Prostate gland (tissue), 2 donors: ENCODE results near the gene SLC17A2. TPM values are rescaled to one million over a fixed set of nuclear protein-coding genes. Genes with fewer than 3 reads are reported as not detected.
A peak's percentile ranks its signal among the peaks of the same experiment; 100 is the strongest.

Source experiments
- DNase-seq: peaks from one replicate; pipeline ENCODE4 v3.0.0-alpha.2; 2019; ENCODE audit warnings: low spot score
- H3K27ac ChIP-seq, 2 donors: fragments of 200-600 bp; sonication (generic); 2 replicates each; pipeline ENCODE4 v1.5.1; 2017 to 2019
- H3K27me3 ChIP-seq: fragments of 200-600 bp; sonication (generic); replicated peaks from 2 replicates; pipeline ENCODE4 v1.5.1; 2019; ENCODE audit not compliant: insufficient read depth
- H3K36me3 ChIP-seq, 2 donors: fragments of 200-600 bp; sonication (generic); 1 replicate in 1 of 2; 2 replicates in 1 of 2; pipeline versions ENCODE4 v1.5.1 to v1.8.1; 2017 to 2019
- H3K4me1 ChIP-seq: fragments of 200-600 bp; sonication (generic); replicated peaks from 2 replicates; pipeline ENCODE4 v1.5.1; 2019
- H3K4me3 ChIP-seq, 2 donors: fragments of 200-600 bp; sonication (generic); 2 replicates each; pipeline ENCODE4 v1.5.1; 2017 to 2019
- H3K9me3 ChIP-seq: fragments of 200-600 bp; sonication (generic); 2 replicates; pipeline ENCODE4 v1.5.1; 2017
- CTCF ChIP-seq, 4 experiments: fragments of 200-600 bp in 2 of 4; fragments of 450-650 bp in 2 of 4; sonication (generic) in 2 of 4; IDR thresholded peaks; 1 replicate in 3 of 4; 2 replicates in 1 of 4; pipeline ENCODE4 v1.5.1; 2016 to 2019; ENCODE audit warnings: antibody characterized with exemption in 4 of 4, mild to moderate bottlenecking in 2 of 4, moderate library complexity in 2 of 4
- POLR2A ChIP-seq: fragments of 450-650 bp; IDR thresholded peaks from one replicate; pipeline ENCODE4 v1.6.1; 2016; ENCODE audit warnings: antibody characterized with exemption, mild to moderate bottlenecking
- POLR2AphosphoS5 ChIP-seq: sonication (generic); formaldehyde crosslinking; IDR thresholded peaks from one replicate; pipeline ENCODE4 v1.6.1; 2017; ENCODE audit warnings: antibody characterized with exemption
- WGBS: methylation state at CpG from one replicate; pipeline ENCODE4 v1.1.5; 2018; 5-methylcytosine and 5-hydroxymethylcytosine counted together
- intact Hi-C: fragments of 100-400 bp; cut with DNase I; formaldehyde crosslinking; loops from one replicate; pipeline ENCODE4 v1.14.2; 2022
- total RNA-seq, 2 donors: library from RNA; depleted of rRNA; stranded (reverse); fragments of >200 nt; gene quantifications; one replicate each; pipeline ENCODE4 v1.1.0, GENCODE V29; 2016

Gene SLC17A2
- total RNA-seq, 2 donors from 2014 or later, result not detected

- DNase-seq, result no peak
- intact Hi-C loops, result no loop called here
- Histone ChIP-seq H3K4me3 (no peak overlapping the region), H3K27me3 (no peaks in the 10 kb centered on the region), H3K4me1 (no peaks in the 10 kb centered on the region), H3K27ac (no peak overlapping the region), H3K9me3 (no peaks in the 10 kb centered on the region), H3K36me3 (no peaks in the 10 kb centered on the region)
- 74% methylated on average over 8 of the region's 8 CpGs for WGBS
- TF ChIP-seq CTCF (IDR thresholded peaks at IDR 0.05), result no peak
- TF ChIP-seq POLR2AphosphoS5, result no peak
- no peak for TF ChIP-seq POLR2A
Measured at GRCh38 chr6:25944688-25945574, 14.4 kb upstream of the SLC17A2 start.

GRCh38 chr6:25943887-25944286 lies 13.4 kb upstream of the SLC17A2 start:
- 90% methylated on average over 1 of the region's 1 CpG for WGBS
- no peak for TF ChIP-seq POLR2A
- TF ChIP-seq POLR2AphosphoS5, result no peak
- TF ChIP-seq CTCF (IDR thresholded peaks at IDR 0.05), result no peak
- H3K4me3 ChIP-seq, result no peak overlapping the region
- no peaks in the 10 kb centered on the region for H3K36me3 ChIP-seq
- DNase-seq, result no peak
- no peak overlapping the region for H3K27ac ChIP-seq
- H3K9me3 ChIP-seq, result no peaks in the 10 kb centered on the region
- intact Hi-C loops, result no loop called here
- H3K4me1 ChIP-seq, result no peaks in the 10 kb centered on the region
- H3K27me3 ChIP-seq, result no peaks in the 10 kb centered on the region

GRCh38 chr6:25942561-25943147 lies 12.2 kb upstream of the SLC17A2 start:
- intact Hi-C loops, result no loop called here
- Histone ChIP-seq H3K36me3 (no peaks in the 10 kb centered on the region), H3K4me1 (no peaks in the 10 kb centered on the region), H3K27ac (no peak overlapping the region), H3K9me3 (no peaks in the 10 kb centered on the region), H3K4me3 (no peak overlapping the region), H3K27me3 (no peaks in the 10 kb centered on the region)
- TF ChIP-seq POLR2A (no peak), CTCF (IDR thresholded peaks at IDR 0.05) (peak in 3 of 4 experiments; percentile 13 to 41 (median 30))
- WGBS, result 35% methylated on average over 3 of the region's 3 CpGs
- no peak for DNase-seq

- no peak overlapping the region for H3K27ac ChIP-seq
- WGBS, result 86% methylated on average over 2 of the region's 2 CpGs
- no peak for DNase-seq
Measured at GRCh38 chr6:25939593-25939992, 9.1 kb upstream of the SLC17A2 start.

More at GRCh38 chr6:25939593-25939992, 9.1 kb upstream of the SLC17A2 start:
- no peaks in the 10 kb centered on the region for H3K36me3 ChIP-seq
- H3K4me3 ChIP-seq, result no peak overlapping the region
- H3K9me3 ChIP-seq, result no peaks in the 10 kb centered on the region
- H3K4me1 ChIP-seq, result no peaks in the 10 kb centered on the region
- TF ChIP-seq POLR2AphosphoS5 (no peak), CTCF (IDR thresholded peaks at IDR 0.05) (no peak), POLR2A (no peak)
- intact Hi-C loops, result no loop called here
- H3K27me3 ChIP-seq, result no peaks in the 10 kb centered on the region
